ENCODE measurements around the gene RAB3GAP1. TPM values are rescaled to one million over a fixed set of nuclear protein-coding genes. Genes with fewer than 3 reads are reported as not detected.

RAB3GAP1 gene
- total RNA-seq, 1 experiment from 2014 or later = 32.0 TPM

DNA sequence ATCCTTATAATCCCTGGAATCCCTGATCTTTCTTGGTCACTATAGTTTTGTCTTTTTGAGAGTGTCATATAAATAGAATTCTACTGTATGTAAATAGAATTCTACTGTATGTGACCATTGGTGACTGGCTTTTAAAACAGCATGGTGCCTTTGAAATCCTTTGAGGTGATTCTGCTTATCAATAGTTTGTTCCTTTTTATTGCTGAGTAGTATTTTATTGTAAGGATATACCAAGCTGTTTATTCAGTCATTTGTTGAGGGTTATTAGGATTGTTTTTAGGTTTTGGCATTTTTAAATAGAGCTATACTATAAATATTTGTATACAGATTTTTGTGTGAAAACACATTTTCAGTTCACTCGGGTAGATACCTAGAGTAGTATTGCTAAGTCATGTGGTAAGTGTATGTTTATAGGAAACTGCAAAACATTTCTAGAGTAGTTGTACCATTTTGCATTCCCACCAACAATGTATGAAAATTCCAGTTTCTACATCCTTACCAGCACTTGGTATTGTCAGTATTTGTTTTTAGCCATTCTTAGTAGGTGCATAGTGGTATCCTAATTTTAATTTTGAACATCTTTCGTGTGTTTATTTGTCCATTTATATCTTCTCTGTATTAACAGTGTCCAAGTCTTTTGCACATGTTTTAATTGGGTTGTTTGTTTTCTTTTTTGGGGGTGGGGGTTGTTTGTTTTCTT, 45.6 kb downstream of the RAB3GAP1 start:
- H2BK20ac ChIP-seq (ENCODE audit: low read depth, low read length, poor library complexity, severe bottlenecking) = no peak overlapping the region
- DNase-seq = no peak
- H3K18ac ChIP-seq (ENCODE audit: insufficient read length, low read depth, low read length) = no peak overlapping the region
- no peaks in the 10 kb centered on the region for H3K79me1 ChIP-seq (ENCODE audit: insufficient read depth, low read depth, low read length, poor library complexity, severe bottlenecking)
- H3K23ac ChIP-seq (ENCODE audit: insufficient read length, low read depth, low read length) = no peak overlapping the region
- no peak overlapping the region for H4K5ac ChIP-seq (ENCODE audit: insufficient read length, low read depth, low read length)
- H3K79me2 ChIP-seq (ENCODE audit: insufficient read depth, low read length) = no peaks in the 10 kb centered on the region
- no peaks in the 10 kb centered on the region for H3K4me1 Mint-ChIP-seq
- no peak overlapping the region for H2BK5ac ChIP-seq (ENCODE audit: insufficient read length, low read length)
- peaks cover 0 to 2% of the 10 kb centered on the region in 2 experiments; a peak in 1 of 5 replicates for H3K9me3 Mint-ChIP-seq
- no peak overlapping the region for H3K9ac ChIP-seq (ENCODE audit: extremely low read depth, insufficient read length, low read length)
- no peak overlapping the region for H2AK5ac ChIP-seq (ENCODE audit: insufficient read length, low read length)
- H3K14ac ChIP-seq (ENCODE audit: insufficient read depth, low read length) = no peak overlapping the region
- no peak overlapping the region for H3T11ph ChIP-seq (ENCODE audit: low read length)
- no peak overlapping the region for H3K4me3 Mint-ChIP-seq
- H3K23me2 ChIP-seq (ENCODE audit: insufficient read length, low read depth, low read length, poor library complexity, severe bottlenecking) = no peaks in the 10 kb centered on the region
- no peak overlapping the region for H3K56ac ChIP-seq (ENCODE audit: insufficient read length, low read depth, low read length)
- no peak overlapping the region for H2AFZ ChIP-seq (ENCODE audit: low read length)
- no peaks in the 10 kb centered on the region for H4K20me1 ChIP-seq (ENCODE audit: control insufficient read depth, insufficient read depth, insufficient read length)
- no peak overlapping the region for H2BK15ac ChIP-seq (ENCODE audit: low read depth, low read length)
- TF ChIP-seq, protein P1, sequence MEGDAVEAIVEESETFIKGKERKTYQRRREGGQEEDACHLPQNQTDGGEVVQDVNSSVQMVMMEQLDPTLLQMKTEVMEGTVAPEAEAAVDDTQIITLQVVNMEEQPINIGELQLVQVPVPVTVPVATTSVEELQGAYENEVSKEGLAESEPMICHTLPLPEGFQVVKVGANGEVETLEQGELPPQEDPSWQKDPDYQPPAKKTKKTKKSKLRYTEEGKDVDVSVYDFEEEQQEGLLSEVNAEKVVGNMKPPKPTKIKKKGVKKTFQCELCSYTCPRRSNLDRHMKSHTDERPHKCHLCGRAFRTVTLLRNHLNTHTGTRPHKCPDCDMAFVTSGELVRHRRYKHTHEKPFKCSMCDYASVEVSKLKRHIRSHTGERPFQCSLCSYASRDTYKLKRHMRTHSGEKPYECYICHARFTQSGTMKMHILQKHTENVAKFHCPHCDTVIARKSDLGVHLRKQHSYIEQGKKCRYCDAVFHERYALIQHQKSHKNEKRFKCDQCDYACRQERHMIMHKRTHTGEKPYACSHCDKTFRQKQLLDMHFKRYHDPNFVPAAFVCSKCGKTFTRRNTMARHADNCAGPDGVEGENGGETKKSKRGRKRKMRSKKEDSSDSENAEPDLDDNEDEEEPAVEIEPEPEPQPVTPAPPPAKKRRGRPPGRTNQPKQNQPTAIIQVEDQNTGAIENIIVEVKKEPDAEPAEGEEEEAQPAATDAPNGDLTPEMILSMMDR (conservative IDR thresholded peaks at IDR 0.05) = no peak
- H3K27ac ChIP-seq (ENCODE audit: insufficient read length, low read depth, low read length) = no peak overlapping the region
- no peak overlapping the region for H3K4me2 ChIP-seq (ENCODE audit: insufficient read depth, insufficient read length, low read length)
- no peaks in the 10 kb centered on the region for H3K27me3 ChIP-seq (ENCODE audit: insufficient read depth, low read length)
- WGBS (ENCODE audit: extremely low coverage, insufficient read length, low lambda C conversion rate) = no CpG with 5 or more reads among the region's 2 CpGs
- no peak overlapping the region for H2BK12ac ChIP-seq (ENCODE audit: insufficient read length, low read depth, low read length)
- H3K27me3 Mint-ChIP-seq (ENCODE audit: low read depth) = no peaks in the 10 kb centered on the region
- no peak overlapping the region for H2BK120ac ChIP-seq (ENCODE audit: low read depth, low read length, poor library complexity, severe bottlenecking)
- H3K4me1 ChIP-seq (ENCODE audit: insufficient read depth, low read length) = no peaks in the 10 kb centered on the region
- no peak overlapping the region for H3K4ac ChIP-seq (ENCODE audit: low read depth, low read length)
- H4K91ac ChIP-seq (ENCODE audit: insufficient read length, low read depth, low read length) = no peak overlapping the region
- peaks cover 5 to 19% (median 9%) of the 10 kb centered on the region in 3 experiments; a peak in 6 of 7 replicates for H3K36me3 Mint-ChIP-seq (ENCODE audit: insufficient read depth in 1 of 3, low read depth in 3 of 3)
- H3K9me3 ChIP-seq (ENCODE audit: control insufficient read depth, low read depth, low read length) = no peaks in the 10 kb centered on the region
- no peak overlapping the region for H3K27ac Mint-ChIP-seq
- H4K8ac ChIP-seq (replicated peaks; ENCODE audit: insufficient read length, low read depth, low read length) = no peak overlapping the region

Data from H9 (cell line).